RWPE2 (cell line): ENCODE results near the gene TNS3.

Experiments
- ATAC-seq: fragments of 200-7000 bp; cut with Tn5 transposase; 3 replicates; pipeline ENCODE4 v1.9.1; 2021; ENCODE audit warnings: low read depth
- DNase-seq: peaks from one replicate; pipeline ENCODE4 v3.0.0-alpha.2; 2020; ENCODE audit warnings: low spot score
- H3K27ac ChIP-seq: fragments of 450-650 bp; 2 replicates; pipeline ENCODE4 v1.5.1; 2017; ENCODE audit warnings: mild to moderate bottlenecking; ENCODE audit not compliant: poor library complexity, severe bottlenecking
- H3K27me3 ChIP-seq: fragments of 250-450 bp; sonication (Bioruptor Pico); 2 replicates; pipeline ENCODE4 v1.5.1; 2021; ENCODE audit warnings: mild to moderate bottlenecking, moderate library complexity; ENCODE audit not compliant: insufficient read depth, poor library complexity, severe bottlenecking
- H3K36me3 ChIP-seq: fragments of 250-450 bp; sonication (Bioruptor Pico); 2 replicates; pipeline ENCODE4 v1.5.1; 2020; ENCODE audit warnings: low read depth, mild to moderate bottlenecking, moderate library complexity
- H3K4me1 ChIP-seq: fragments of 250-450 bp; sonication (Bioruptor Pico); 2 replicates; pipeline ENCODE4 v1.5.1; 2021; ENCODE audit warnings: mild to moderate bottlenecking, moderate library complexity; ENCODE audit not compliant: insufficient read depth, poor library complexity, severe bottlenecking
- H3K4me3 ChIP-seq: fragments of 250-450 bp; sonication (Bioruptor Pico); 2 replicates; pipeline ENCODE4 v1.5.1; 2021; ENCODE audit warnings: mild to moderate bottlenecking, moderate library complexity; ENCODE audit not compliant: severe bottlenecking
- H3K9me3 ChIP-seq: fragments of 250-450 bp; sonication (Bioruptor Pico); 2 replicates; pipeline ENCODE4 v1.5.1; 2021; ENCODE audit warnings: mild to moderate bottlenecking, moderate library complexity; ENCODE audit not compliant: severe bottlenecking
- TF ChIP-seq, protein P1 (sequence below): fragments of 450-650 bp; IDR thresholded peaks from one replicate; pipeline ENCODE4 v1.5.1; 2017; ENCODE audit warnings: mild to moderate bottlenecking, moderate library complexity; ENCODE audit not compliant: poor library complexity, severe bottlenecking

Gene TNS3

GRCh38 chr7:47392241-47392759 lies 189.6 kb downstream of the TNS3 start:
- Histone ChIP-seq H3K27me3 (no peaks in the 10 kb centered on the region), H3K36me3 (peaks cover 34% of the 10 kb centered on the region), H3K27ac (no peak overlapping the region), H3K9me3 (no peaks in the 10 kb centered on the region), H3K4me3 (no peak overlapping the region), H3K4me1 (no peaks in the 10 kb centered on the region)
- ATAC-seq (no peak), DNase-seq (no peak)
- TF ChIP-seq, protein P1, sequence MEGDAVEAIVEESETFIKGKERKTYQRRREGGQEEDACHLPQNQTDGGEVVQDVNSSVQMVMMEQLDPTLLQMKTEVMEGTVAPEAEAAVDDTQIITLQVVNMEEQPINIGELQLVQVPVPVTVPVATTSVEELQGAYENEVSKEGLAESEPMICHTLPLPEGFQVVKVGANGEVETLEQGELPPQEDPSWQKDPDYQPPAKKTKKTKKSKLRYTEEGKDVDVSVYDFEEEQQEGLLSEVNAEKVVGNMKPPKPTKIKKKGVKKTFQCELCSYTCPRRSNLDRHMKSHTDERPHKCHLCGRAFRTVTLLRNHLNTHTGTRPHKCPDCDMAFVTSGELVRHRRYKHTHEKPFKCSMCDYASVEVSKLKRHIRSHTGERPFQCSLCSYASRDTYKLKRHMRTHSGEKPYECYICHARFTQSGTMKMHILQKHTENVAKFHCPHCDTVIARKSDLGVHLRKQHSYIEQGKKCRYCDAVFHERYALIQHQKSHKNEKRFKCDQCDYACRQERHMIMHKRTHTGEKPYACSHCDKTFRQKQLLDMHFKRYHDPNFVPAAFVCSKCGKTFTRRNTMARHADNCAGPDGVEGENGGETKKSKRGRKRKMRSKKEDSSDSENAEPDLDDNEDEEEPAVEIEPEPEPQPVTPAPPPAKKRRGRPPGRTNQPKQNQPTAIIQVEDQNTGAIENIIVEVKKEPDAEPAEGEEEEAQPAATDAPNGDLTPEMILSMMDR: no peak

GRCh38 chr7:47391726-47392125 lies 190.2 kb downstream of the TNS3 start:
- Histone ChIP-seq H3K36me3 (peaks cover 28% of the 10 kb centered on the region), H3K27me3 (no peaks in the 10 kb centered on the region), H3K27ac (no peak overlapping the region), H3K9me3 (no peaks in the 10 kb centered on the region), H3K4me1 (no peaks in the 10 kb centered on the region), H3K4me3 (no peak overlapping the region)
- TF ChIP-seq, protein P1: no peak
- ATAC-seq: no peak
- no peak for DNase-seq

DNA sequence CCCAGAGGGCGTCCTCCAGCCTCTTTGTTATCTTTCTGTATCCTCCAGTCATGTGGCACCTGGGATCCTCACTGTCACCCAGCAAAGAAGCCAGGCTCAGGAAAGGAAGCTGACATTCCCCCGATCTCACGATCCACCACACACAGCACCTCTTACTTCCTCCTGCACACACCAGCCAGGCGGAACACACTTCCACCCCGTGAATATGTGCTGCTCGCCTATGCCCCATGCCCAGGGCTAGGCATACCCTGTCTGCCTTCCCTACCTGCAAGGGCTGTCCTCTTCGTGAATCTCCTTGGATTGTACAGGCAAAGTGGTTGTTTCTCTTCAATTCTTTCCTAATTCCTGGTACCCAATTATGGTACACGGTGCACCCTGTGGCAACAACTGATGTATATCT lies 191.0 kb downstream of the TNS3 start:
- Histone ChIP-seq H3K27ac (no peak overlapping the region), H3K9me3 (no peaks in the 10 kb centered on the region), H3K27me3 (no peaks in the 10 kb centered on the region), H3K36me3 (peaks cover 20% of the 10 kb centered on the region), H3K4me1 (no peaks in the 10 kb centered on the region), H3K4me3 (no peak overlapping the region)
- ATAC-seq (no peak), DNase-seq (no peak)
- TF ChIP-seq, protein P1: no peak

GRCh38 chr7:47389923-47390630 lies 191.8 kb downstream of the TNS3 start:
- H3K4me3 ChIP-seq: no peak overlapping the region
- DNase-seq (no peak), ATAC-seq (no peak)
- peaks cover 15% of the 10 kb centered on the region for H3K36me3 ChIP-seq
- no peaks in the 10 kb centered on the region for H3K9me3 ChIP-seq
- H3K27me3 ChIP-seq: no peaks in the 10 kb centered on the region
- no peaks in the 10 kb centered on the region for H3K4me1 ChIP-seq
- TF ChIP-seq, protein P1: no peak
- no peak overlapping the region for H3K27ac ChIP-seq
